Mucosa of stomach (tissue), 1 donor: ENCODE results near the gene FAM90A26.
"Not testable (repeated sequence)": the region's sequence is repeated elsewhere in the genome, so short reads cannot be mapped to it uniquely, and the experiment has no call there.

Source experiments
- H3K27me3 ChIP-seq: one replicate; pipeline ENCODE4 v1.7.0; 2013; ENCODE audit warnings: mild to moderate bottlenecking, low read length; ENCODE audit not compliant: control insufficient read depth, insufficient read depth
- H3K36me3 ChIP-seq: one replicate; pipeline ENCODE4 v1.7.0; 2013; ENCODE audit warnings: low read length; ENCODE audit not compliant: control insufficient read depth, insufficient read depth
- H3K4me1 ChIP-seq: one replicate; pipeline ENCODE4 v1.7.0; 2013; ENCODE audit warnings: mild to moderate bottlenecking, low read length; ENCODE audit not compliant: control insufficient read depth, insufficient read depth
- H3K4me3 ChIP-seq: one replicate; pipeline ENCODE4 v1.7.0; 2013; ENCODE audit warnings: low read length
- H3K9ac ChIP-seq: one replicate; pipeline ENCODE4 v1.7.0; 2013; ENCODE audit warnings: mild to moderate bottlenecking, low read length, moderate library complexity
- H3K9me3 ChIP-seq: one replicate; pipeline ENCODE4 v1.7.0; 2013; ENCODE audit warnings: mild to moderate bottlenecking, low read length, moderate library complexity; ENCODE audit not compliant: control insufficient read depth
- donor health status: Pancreatic carcinoma.

Gene FAM90A26

DNA sequence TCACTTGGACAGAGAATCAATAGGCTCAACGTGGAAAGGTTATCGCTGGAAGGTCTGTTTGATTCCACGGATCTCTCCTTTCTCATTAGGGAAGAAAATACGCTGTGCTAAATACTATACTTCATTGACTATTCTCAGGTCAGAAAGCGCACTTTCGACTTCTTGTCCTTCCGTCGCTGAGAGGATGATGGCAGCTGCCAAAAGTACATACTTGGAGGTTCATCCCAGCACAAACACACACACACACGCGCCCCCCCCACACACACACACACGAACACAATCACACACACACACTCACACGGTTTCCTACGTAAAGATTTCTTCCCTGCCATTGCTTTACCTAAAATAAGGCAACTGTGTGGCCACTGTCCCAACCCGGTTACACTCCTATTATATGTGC is 44.5 kb downstream of the FAM90A26 start:
- H3K36me3 ChIP-seq, H3K27me3 ChIP-seq, H3K4me3 ChIP-seq, H3K9me3 ChIP-seq, H3K9ac ChIP-seq, H3K4me1 ChIP-seq: not testable (repeated sequence)

DNA sequence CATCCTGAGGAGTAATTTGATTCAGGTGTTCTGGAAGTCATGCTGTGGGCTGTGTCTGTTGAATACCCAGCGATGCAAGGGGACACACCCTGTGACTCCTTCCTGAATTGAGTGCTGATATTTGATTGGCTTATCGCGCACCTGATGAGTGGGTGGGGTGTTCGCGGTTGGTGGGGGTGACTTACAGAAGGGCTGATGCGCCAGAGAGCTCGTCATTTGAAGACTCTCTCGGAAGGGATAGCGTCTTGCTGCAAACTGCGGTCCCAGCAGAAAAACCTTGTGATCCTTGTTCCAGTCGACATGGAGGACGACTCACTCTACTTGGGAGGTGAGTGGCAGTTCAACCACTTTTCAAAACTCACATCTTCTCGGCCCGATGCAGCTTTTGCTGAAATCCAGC is 44.9 kb downstream of the FAM90A26 start, which contains the start of gene USP17L11:
Gene USP17L11 (plus strand): TSS at position 301 of the 400 bp plus-strand sequence. CDS start 0 bp downstream, at position 301.
- not testable (repeated sequence) for H3K9me3 ChIP-seq, H3K4me3 ChIP-seq, H3K36me3 ChIP-seq, H3K9ac ChIP-seq, H3K27me3 ChIP-seq, H3K4me1 ChIP-seq

DNA sequence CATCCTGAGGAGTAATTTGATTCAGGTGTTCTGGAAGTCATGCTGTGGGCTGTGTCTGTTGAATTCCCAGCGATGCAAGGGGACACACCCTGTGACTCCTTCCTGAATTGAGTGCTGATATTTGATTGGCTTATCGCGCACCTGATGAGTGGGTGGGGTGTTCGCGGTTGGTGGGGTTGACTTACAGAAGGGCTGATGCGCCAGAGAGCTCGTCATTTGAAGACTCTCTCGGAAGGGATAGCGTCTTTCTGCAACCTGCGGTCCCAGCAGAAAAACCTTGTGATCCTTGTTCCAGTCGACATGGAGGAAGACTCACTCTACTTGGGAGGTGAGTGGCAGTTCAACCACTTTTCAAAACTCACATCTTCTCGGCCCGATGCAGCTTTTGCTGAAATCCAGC is 49.6 kb downstream of the FAM90A26 start, which contains the start of gene USP17L12:
Gene USP17L12 (plus strand): TSS at position 301 of the 400 bp plus-strand sequence. CDS start 0 bp downstream, at position 301.
- H3K4me3 ChIP-seq, H3K27me3 ChIP-seq, H3K36me3 ChIP-seq, H3K4me1 ChIP-seq, H3K9ac ChIP-seq, H3K9me3 ChIP-seq: not testable (repeated sequence)

DNA sequence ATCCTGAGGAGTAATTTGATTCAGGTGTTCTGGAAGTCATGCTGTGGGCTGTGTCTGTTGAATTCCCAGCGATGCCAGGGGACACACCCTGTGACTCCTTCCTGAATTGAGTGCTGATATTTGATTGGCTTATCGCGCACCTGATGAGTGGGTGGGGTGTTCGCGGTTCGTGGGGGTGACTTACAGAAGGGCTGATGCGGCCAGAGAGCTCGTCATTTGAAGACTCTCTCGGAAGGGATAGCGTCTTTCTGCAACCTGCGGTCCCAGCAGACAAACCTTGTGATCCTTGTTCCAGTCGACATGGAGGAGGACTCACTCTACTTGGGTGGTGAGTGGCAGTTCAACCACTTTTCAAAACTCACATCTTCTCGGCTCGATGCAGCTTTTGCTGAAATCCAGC is 54.4 kb downstream of the FAM90A26 start, which contains the start of gene USP17L13:
Gene USP17L13 (plus strand): TSS at position 301 of the 400 bp plus-strand sequence. CDS start 0 bp downstream, at position 301.
- H3K4me1 ChIP-seq, H3K36me3 ChIP-seq, H3K27me3 ChIP-seq, H3K9ac ChIP-seq, H3K4me3 ChIP-seq, H3K9me3 ChIP-seq: not testable (repeated sequence)
